ENCODE measurements around the gene IFNA5.

The IFNA5 gene

DNA sequence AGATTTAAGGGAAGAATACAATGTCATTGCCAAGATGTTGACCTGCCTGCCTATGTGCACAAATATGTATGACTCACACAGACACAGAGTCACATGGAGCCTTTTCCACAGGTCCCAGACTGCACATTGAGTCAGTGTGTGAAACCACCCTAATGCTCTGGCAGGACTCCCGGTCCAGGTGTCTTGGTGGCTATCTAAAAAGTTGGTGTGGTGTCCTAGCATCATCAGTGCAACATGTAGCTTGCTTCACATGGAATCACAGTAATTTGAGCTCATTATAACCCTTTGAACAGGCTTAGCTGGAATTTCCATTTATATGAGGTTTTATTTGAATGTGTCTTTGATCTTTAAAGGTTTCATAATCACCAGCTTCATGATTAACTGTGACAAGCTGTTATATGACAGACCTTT, 10.7 kb downstream of the IFNA5 start:
- DNase-seq, result no peak

GRCh38 chr9:21289848-21290247, 15.3 kb downstream of the IFNA5 start:
- no peak for DNase-seq

- no peak for DNase-seq
These were observed 17.8 kb downstream of the IFNA5 start for GRCh38 chr9:21287280-21287679.

DNA sequence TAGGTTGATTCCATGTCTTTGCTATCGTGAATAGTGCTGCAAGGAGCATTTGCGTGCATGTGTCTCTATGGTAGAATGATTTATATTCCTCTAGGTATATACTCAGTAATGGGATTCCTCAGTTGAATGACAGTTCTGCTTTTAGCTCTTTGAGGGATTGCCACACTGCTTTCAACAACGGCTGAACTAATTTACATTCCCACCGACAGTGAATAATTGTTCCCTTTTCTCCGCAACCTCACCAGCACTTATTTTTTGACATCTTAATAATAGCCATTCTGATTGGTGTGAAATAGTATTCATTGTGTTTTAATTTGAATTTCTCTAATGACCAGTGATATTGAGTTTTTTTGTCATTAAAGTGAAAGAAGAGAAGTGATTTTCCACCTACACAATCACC, 18.5 kb downstream of the IFNA5 start:
- DNase-seq, result no peak

DNA sequence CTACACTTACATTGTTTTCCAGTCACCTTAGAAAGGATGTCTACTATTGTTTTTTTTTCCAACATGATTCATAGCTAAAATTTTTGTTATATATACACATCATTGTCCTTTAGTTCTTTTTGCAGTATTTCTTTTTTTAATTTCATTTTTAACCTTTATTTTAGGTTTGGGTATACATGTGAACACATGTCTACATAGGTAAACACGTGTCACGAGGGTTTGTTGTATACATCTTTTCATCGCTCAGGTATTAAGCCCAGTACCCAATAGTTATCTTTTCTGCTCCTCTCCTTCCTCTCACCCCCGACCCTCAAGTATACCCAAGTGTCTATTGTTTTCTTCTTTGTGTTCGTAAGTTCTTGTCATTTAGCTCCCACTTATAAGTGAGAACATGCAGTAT, 19.0 kb downstream of the IFNA5 start:
- DNase-seq, result no peak

GRCh38 chr9:21281275-21281674, 23.8 kb downstream of the IFNA5 start:
- DNase-seq, result no peak

GRCh38 chr9:21268347-21268657, 36.8 kb downstream of the IFNA5 start:
- no peak for DNase-seq

DNA sequence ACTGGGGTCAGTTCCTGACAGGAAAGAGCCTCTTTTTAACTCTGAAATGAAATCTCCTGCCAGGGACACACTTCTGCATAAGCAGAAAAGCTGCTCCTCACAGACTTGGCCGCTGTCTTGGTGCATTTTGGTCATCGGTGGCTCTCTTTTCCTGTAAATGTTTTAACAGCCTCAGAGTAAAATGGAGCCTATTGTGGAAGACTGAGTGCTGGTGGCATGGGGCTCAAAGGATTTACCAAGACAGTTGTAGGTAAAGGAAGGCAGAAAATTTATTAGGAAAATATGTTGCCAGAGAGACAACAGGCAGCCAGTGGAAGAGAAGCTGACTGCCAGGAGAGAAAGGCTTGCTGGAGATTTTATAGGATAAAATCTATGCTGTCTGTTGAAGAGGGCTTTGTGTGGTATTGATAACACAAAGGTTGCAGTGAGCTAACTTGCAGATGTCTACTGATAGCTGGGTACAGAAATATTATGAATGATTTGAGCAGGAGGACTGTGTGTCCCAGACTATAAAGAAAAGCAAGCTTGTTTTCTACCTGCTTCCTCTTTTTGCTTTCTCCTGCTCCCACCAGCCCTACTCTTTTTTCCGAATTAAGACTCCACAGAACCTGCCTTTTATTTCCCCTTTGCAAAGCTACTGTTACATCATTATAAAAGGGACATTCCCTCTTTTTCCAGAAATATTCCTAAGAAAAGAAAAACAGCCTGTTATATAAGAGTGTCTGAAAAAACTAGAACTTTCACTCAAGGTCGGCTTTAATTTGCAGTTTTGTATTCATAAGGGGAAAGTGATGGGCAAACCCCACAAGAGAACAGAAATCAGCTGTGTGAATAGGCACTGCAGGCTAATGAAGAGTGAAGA, 37.4 kb downstream of the IFNA5 start:
- DNase-seq, result peak in 1 of 56 donors; percentile 1

DNA sequence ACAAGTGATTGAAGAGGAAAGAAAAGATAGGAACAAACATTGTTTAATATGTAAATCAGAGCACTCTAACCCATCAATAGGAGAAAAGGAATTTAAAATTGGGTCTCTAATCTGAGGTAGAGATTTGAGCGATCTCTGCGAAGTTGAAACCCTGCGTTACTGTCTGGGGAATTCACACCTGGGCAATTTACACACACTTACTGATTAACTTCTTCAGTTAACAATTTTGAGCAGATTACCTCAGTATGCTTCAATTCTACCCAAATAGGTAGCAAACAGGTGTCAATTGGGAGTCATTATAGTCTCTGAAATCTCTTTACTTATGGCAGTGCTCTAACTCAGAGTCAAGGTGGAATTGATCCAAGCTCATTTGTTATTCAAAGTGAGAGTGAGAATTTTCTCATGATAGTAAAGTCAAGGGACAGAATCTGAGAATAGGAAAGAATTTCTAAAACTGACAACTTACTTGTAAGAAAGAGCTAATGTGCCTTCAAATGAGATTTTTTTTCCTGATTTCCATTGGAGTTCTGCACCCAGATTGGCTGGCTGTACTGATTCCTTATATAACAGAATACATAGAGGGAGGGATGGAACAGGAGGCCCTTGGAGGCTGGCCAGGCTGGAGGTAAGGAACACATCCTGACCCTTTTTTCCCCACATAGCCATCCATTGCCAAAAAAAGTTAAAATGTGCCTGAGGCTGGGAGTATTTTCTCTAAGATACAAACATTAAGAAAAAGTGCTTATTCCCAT, 38.2 kb downstream of the IFNA5 start:
- no peak for DNase-seq

- no peak for DNase-seq
These were observed 39.5 kb downstream of the IFNA5 start for GRCh38 chr9:21265421-21266189.

- DNase-seq, result no peak
These were observed 49.4 kb downstream of the IFNA5 start for GRCh38 chr9:21255538-21256212.

Data from nucleus accumbens (tissue), 56 donors.